Measurements from ENCODE around the gene WASF2. TPM values are rescaled to one million over a fixed set of nuclear protein-coding genes. Genes with fewer than 3 reads are reported as not detected.

Gene WASF2
- total RNA-seq, 4 donors from 2014 or later = 43.4 to 87.8 (median 60.5) TPM

GRCh38 chr1:27405074-27405473 lies 84.9 kb downstream of the WASF2 start:
- DNase-seq (ENCODE audit: low spot score) = no peak
- no peak for ATAC-seq (ENCODE audit: low FRiP score)
- TF ChIP-seq, protein P1, sequence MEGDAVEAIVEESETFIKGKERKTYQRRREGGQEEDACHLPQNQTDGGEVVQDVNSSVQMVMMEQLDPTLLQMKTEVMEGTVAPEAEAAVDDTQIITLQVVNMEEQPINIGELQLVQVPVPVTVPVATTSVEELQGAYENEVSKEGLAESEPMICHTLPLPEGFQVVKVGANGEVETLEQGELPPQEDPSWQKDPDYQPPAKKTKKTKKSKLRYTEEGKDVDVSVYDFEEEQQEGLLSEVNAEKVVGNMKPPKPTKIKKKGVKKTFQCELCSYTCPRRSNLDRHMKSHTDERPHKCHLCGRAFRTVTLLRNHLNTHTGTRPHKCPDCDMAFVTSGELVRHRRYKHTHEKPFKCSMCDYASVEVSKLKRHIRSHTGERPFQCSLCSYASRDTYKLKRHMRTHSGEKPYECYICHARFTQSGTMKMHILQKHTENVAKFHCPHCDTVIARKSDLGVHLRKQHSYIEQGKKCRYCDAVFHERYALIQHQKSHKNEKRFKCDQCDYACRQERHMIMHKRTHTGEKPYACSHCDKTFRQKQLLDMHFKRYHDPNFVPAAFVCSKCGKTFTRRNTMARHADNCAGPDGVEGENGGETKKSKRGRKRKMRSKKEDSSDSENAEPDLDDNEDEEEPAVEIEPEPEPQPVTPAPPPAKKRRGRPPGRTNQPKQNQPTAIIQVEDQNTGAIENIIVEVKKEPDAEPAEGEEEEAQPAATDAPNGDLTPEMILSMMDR (IDR thresholded peaks at IDR 0.05) = no peak

GRCh38 chr1:27403931-27404330 lies 86.0 kb downstream of the WASF2 start:
- TF ChIP-seq, protein P1 (IDR thresholded peaks at IDR 0.05) = no peak
- ATAC-seq (ENCODE audit: low FRiP score) (no peak), DNase-seq (ENCODE audit: low spot score) (no peak)

- TF ChIP-seq, protein P1 (IDR thresholded peaks at IDR 0.05) = no peak
- ATAC-seq (ENCODE audit: low FRiP score) (peak; percentile 52), DNase-seq (ENCODE audit: low spot score) (no peak)
Measured at GRCh38 chr1:27403065-27403726, 86.8 kb downstream of the WASF2 start.

- no peak for DNase-seq (ENCODE audit: low spot score)
- TF ChIP-seq, protein P1 (IDR thresholded peaks at IDR 0.05) = no peak
- peak; percentile 37 for ATAC-seq (ENCODE audit: low FRiP score)
Measured at GRCh38 chr1:27402349-27402754, 87.6 kb downstream of the WASF2 start.

- ATAC-seq (ENCODE audit: low FRiP score) (no peak), DNase-seq (ENCODE audit: low spot score) (no peak)
- TF ChIP-seq, protein P1 (IDR thresholded peaks at IDR 0.05) = no peak
Measured at GRCh38 chr1:27400963-27401341, 89.0 kb downstream of the WASF2 start.

GRCh38 chr1:27400082-27400962 lies 89.6 kb downstream of the WASF2 start:
- no peak for DNase-seq (ENCODE audit: low spot score)
- TF ChIP-seq, protein P1 (IDR thresholded peaks at IDR 0.05) = no peak
- no peak for ATAC-seq (ENCODE audit: low FRiP score)
